Thyroid gland (tissue), 4 donors: ENCODE results near the gene LPAR1. TPM values are rescaled to one million over a fixed set of nuclear protein-coding genes. Genes with fewer than 3 reads are reported as not detected.

Experiments
- DNase-seq, 2 donors: peaks; one replicate each; pipeline ENCODE4 v3.0.0-alpha.2; 2019
- H3K27ac ChIP-seq, 3 donors: fragments of 200-600 bp; sonication (generic); 1 replicate in 2 of 3; 2 replicates in 1 of 3; pipeline ENCODE4 v1.5.1; 2016 to 2019; ENCODE audit warnings: mild to moderate bottlenecking in 1 of 3, moderate library complexity in 1 of 3
- H3K27me3 ChIP-seq: fragments of 200-600 bp; sonication (generic); one replicate; pipeline ENCODE4 v1.5.1; 2019
- H3K36me3 ChIP-seq, 2 donors: fragments of 200-600 bp; sonication (generic); one replicate each; pipeline ENCODE4 v1.5.1; 2016 to 2019
- H3K4me1 ChIP-seq, 2 donors: fragments of 200-600 bp; sonication (generic); one replicate each; pipeline ENCODE4 v1.5.1; 2017 to 2019
- H3K4me3 ChIP-seq, 3 donors: fragments of 200-600 bp; sonication (generic); replicated peaks in 1 of 3; 1 replicate in 2 of 3; 2 replicates in 1 of 3; pipeline ENCODE4 v1.5.1; 2016; ENCODE audit warnings: mild to moderate bottlenecking in 1 of 3
- H3K9me3 ChIP-seq: fragments of 200-600 bp; sonication (generic); one replicate; pipeline ENCODE4 v1.5.1; 2017
- CTCF ChIP-seq, 6 experiments: fragments of 200-600 bp in 3 of 6; fragments of 450-650 bp in 3 of 6; sonication (generic) in 3 of 6; IDR thresholded peaks; one replicate each; pipeline ENCODE4 v1.5.1; 2016 to 2019; ENCODE audit warnings: antibody characterized with exemption in 6 of 6, mild to moderate bottlenecking in 2 of 6, inconsistent platforms in 1 of 6, moderate library complexity in 1 of 6
- POLR2A ChIP-seq, 2 donors: fragments of 450-650 bp; IDR thresholded peaks; one replicate each; pipeline ENCODE4 v1.6.1; 2017; ENCODE audit warnings: antibody characterized with exemption in 2 of 2, mild to moderate bottlenecking in 2 of 2, moderate library complexity in 1 of 2
- WGBS, 2 donors: methylation state at CpG; one replicate each; pipeline ENCODE4 v1.1.5; 2017; 5-methylcytosine and 5-hydroxymethylcytosine counted together
- intact Hi-C: fragments of 100-400 bp; cut with DNase I; formaldehyde crosslinking; loops from one replicate; pipeline ENCODE4 v1.15.1; 2023
- total RNA-seq, 4 donors: library from RNA; depleted of rRNA; stranded (reverse); fragments of >200 nt; gene quantifications; one replicate each; pipeline ENCODE4 v1.2.3, GENCODE V29; 2016

The LPAR1 gene
- total RNA-seq, 4 donors from 2014 or later = 40.8 to 98.5 (median 56.4) TPM

- Histone ChIP-seq H3K27ac (no peak overlapping the region), H3K4me3 (no peak overlapping the region), H3K9me3 (no peaks in the 10 kb centered on the region), H3K4me1 (peaks cover 0 to 13% of the 10 kb centered on the region in 2 donors), H3K27me3 (no peaks in the 10 kb centered on the region), H3K36me3 (no peaks in the 10 kb centered on the region)
- intact Hi-C loops = no loop called here
- TF ChIP-seq CTCF (IDR thresholded peaks at IDR 0.05) (no peak), POLR2A (IDR thresholded peaks at IDR 0.05) (no peak)
- WGBS, 2 donors = 85 to 87% methylated on average over 5 of the region's 5 CpGs
- DNase-seq = no peak
Observed at GRCh38 chr9:110947491-110948044, 90.7 kb downstream of the LPAR1 start.

GRCh38 chr9:110942522-110942921, 95.7 kb downstream of the LPAR1 start:
- no peaks in the 10 kb centered on the region for H3K4me1 ChIP-seq
- intact Hi-C loops = no loop called here
- no peak overlapping the region for H3K27ac ChIP-seq
- WGBS, 2 donors = 83 to 89% methylated on average over 1 of the region's 1 CpG
- no peaks in the 10 kb centered on the region for H3K27me3 ChIP-seq
- DNase-seq = no peak
- TF ChIP-seq CTCF (IDR thresholded peaks at IDR 0.05) (no peak), POLR2A (IDR thresholded peaks at IDR 0.05) (no peak)
- no peaks in the 10 kb centered on the region for H3K9me3 ChIP-seq
- H3K36me3 ChIP-seq = no peaks in the 10 kb centered on the region
- H3K4me3 ChIP-seq = no peak overlapping the region

- Histone ChIP-seq H3K9me3 (no peaks in the 10 kb centered on the region), H3K36me3 (no peaks in the 10 kb centered on the region), H3K27ac (no peak overlapping the region), H3K27me3 (no peaks in the 10 kb centered on the region), H3K4me1 (peaks cover 7 to 13% of the 10 kb centered on the region in 2 donors), H3K4me3 (no peak overlapping the region)
- TF ChIP-seq CTCF (IDR thresholded peaks at IDR 0.05) = no peak
- no peak for TF ChIP-seq POLR2A (IDR thresholded peaks at IDR 0.05)
- WGBS, 2 donors = 95 to 98% methylated on average over 6 of the region's 6 CpGs
- DNase-seq = no peak
- intact Hi-C loops = no loop called here
Observed at GRCh38 chr9:110940951-110941557, 97.2 kb downstream of the LPAR1 start.

GRCh38 chr9:110939573-110939972, 98.7 kb downstream of the LPAR1 start:
- Histone ChIP-seq H3K9me3 (no peaks in the 10 kb centered on the region), H3K36me3 (no peaks in the 10 kb centered on the region), H3K4me3 (no peak overlapping the region), H3K4me1 (peaks cover 7 to 13% of the 10 kb centered on the region in 2 donors), H3K27me3 (no peaks in the 10 kb centered on the region), H3K27ac (no peak overlapping the region)
- intact Hi-C loops = no loop called here
- no peak for DNase-seq
- TF ChIP-seq CTCF (IDR thresholded peaks at IDR 0.05) (no peak), POLR2A (IDR thresholded peaks at IDR 0.05) (no peak)
- WGBS, 2 donors = 75 to 92% methylated on average over 1 of the region's 1 CpG

- TF ChIP-seq POLR2A (IDR thresholded peaks at IDR 0.05) = no peak
- no peak for TF ChIP-seq CTCF (IDR thresholded peaks at IDR 0.05)
- no peaks in the 10 kb centered on the region for H3K9me3 ChIP-seq
- 91 to 92% methylated on average over 5 of the region's 5 CpGs for WGBS, 2 donors
- no peak for DNase-seq
- H3K4me3 ChIP-seq = no peak overlapping the region
- peaks cover 7 to 13% of the 10 kb centered on the region in 2 donors for H3K4me1 ChIP-seq
- H3K36me3 ChIP-seq = no peaks in the 10 kb centered on the region
- no peaks in the 10 kb centered on the region for H3K27me3 ChIP-seq
- no peak overlapping the region for H3K27ac ChIP-seq
- intact Hi-C loops = no loop called here
Observed at GRCh38 chr9:110939047-110939446, 99.2 kb downstream of the LPAR1 start.
